ENCODE results near the gene CTAGE9.
"Not testable (repeated sequence)": the region's sequence is repeated elsewhere in the genome, so short reads cannot be mapped to it uniquely, and the experiment has no call there.

CTAGE9 gene, protein sequence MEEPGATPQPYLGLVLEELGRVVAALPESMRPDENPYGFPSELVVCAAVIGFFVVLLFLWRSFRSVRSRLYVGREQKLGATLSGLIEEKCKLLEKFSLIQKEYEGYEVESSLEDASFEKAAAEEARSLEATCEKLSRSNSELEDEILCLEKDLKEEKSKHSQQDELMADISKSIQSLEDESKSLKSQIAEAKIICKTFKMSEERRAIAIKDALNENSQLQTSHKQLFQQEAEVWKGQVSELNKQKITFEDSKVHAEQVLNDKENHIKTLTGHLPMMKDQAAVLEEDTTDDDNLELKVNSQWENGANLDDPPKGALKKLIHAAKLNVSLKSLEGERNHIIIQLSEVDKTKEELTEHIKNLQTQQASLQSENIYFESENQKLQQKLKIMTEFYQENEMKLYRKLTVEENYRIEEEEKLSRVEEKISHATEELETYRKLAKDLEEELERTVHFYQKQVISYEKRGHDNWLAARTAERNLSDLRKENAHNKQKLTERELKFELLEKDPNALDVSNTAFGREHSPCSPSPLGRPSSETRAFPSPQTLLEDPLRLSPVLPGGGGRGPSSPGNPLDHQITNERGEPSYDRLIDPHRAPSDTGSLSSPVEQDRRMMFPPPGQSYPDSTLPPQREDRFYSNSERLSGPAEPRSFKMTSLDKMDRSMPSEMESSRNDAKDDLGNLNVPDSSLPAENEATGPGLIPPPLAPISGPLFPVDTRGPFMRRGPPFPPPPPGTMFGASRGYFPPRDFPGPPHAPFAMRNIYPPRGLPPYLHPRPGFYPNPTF

DNA sequence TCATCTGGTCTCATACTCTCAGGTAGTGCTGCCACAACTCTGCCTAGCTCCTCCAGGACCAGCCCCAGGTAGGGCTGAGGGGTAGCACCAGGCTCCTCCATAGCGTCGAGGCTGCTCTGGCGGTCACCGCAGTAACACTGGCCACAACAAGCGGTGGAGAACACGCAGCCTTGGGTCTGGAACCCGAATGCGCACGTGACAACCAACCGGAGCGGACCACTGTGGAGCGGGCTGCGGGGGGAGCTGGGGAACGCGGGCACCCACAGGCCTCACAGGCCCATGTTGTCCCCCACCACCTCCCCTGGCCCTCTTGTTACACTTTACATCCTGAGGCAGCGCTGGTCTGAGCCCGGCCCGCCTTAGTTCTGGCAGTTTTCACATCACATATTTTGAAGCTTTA, at the start of gene CTAGE9:
CTAGE9 (minus strand) TSS at position 101 of the 400 bp plus-strand sequence; CDS start at position 101, 0 bp downstream.
- not testable (repeated sequence) for DNase-seq (ENCODE audit: low read depth)

DNA sequence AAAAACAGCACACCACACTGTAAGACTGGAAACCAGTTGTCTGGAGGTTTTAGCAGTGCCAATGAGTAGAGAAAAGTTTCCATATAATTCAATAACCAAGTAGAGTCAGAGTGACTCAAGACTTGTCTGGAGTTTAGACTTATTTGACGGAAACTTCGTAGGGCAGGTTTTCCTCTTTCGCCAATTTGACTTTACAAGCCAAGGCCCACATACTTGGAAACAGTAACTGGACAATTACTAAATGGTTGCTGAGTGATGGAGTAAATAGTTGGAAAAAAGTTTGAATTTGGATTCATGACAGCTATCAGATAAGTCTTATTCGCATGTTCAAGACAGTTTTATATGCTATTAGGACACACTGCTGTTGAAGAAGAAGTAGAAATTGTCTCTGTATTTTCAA, 48.1 kb upstream of the CTAGE9 start:
- peak; percentile 68 for DNase-seq (ENCODE audit: low read depth)

DNA sequence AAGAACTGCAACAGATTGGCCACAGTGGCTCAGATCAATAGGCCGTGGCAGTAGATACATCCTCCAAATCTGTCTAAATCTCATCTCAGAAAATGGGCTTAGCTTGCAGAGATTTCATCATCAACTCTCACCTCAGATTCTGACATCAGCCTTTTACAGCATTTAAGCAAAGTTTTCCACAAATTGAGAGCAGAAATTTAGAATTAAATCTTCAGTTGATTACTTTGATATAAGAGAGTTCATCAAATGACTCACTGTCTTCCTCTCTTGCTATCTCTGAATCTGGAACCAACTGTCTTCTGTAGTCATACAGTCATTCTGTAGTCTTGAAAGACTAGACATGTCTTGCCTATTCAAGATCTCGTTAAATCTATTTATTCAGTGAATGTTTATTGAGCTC, 45.2 kb upstream of the CTAGE9 start:
- no peak for DNase-seq (ENCODE audit: low read depth)

DNA sequence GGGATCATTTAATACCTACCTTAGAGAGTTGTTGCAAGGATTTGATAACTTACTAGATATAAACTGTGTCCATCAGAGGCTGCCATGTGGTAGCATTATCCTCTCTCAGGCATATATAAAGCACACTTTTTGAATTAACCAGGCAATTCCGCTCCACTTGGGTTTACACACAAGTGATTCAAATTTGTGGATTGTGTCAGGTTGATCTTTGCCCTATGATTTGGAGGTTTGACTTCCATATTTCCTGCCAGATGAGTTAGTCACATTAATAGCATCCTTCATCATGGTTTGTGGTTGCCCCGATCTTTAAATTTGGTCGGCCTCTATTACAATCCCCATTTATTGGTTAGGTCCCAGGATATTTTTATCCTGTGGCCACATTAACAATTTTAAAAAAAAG, 44.8 kb upstream of the CTAGE9 start:
- peak; percentile 93 for DNase-seq (ENCODE audit: low read depth)

DNA sequence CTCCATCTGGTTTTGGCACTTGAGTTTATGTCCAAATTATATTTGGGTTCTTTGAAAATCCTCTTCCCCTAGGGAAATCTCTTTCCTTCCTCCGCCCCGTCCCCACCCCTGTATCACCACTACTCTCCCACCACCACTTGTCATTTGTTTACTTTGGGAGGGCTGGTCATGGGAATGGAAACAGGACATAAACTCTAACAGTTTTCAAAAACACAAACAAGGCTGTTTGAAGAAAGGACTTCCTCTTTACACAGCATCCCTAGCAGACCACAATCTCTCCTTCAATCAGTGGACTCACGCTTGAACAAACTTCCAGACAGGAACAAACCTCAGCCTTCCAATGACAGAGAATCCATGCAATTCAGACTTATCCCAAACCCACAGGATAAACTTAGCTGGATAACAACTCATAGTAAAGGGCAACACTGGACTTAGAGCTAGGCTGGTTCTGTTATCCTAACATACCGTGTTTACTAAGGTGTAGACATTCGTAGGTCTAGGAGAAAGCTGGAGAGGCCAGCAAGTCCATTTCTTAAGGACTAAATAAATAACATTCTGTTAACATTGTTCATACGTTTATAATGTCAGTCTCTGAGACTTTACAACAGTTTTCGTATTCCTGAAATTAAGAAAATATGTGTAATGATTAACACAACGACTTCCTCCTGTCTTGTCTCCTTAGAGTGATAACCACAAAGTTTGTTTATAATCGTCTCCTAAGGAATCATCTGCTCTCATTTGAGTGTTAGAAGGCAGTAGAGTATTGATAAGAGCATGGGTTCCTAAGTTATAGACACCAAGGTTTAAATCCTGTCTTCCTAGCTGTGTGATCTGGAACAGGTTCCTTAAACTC, 44.1 kb upstream of the CTAGE9 start:
- no peak for DNase-seq (ENCODE audit: low read depth)

DNA sequence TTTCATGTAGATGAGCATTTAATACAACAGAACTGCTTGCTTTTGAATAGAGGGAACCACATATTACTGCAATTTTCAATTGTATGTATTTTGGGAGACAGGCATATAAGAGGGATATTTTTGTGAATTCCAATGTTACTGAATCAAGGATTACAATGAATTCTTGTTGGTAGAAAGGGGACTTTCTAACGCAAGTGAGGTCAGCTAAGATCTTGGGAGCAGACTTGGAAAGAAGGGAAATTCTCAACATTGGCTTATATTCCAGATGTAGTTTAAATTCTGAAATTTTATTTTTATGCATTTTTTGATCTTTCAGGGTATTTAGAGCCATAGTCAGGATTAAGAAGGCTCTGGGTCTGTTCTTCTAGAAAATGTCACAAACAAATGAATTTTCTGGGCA, 43.3 kb upstream of the CTAGE9 start:
- DNase-seq (ENCODE audit: low read depth) = peak; percentile 32

DNA sequence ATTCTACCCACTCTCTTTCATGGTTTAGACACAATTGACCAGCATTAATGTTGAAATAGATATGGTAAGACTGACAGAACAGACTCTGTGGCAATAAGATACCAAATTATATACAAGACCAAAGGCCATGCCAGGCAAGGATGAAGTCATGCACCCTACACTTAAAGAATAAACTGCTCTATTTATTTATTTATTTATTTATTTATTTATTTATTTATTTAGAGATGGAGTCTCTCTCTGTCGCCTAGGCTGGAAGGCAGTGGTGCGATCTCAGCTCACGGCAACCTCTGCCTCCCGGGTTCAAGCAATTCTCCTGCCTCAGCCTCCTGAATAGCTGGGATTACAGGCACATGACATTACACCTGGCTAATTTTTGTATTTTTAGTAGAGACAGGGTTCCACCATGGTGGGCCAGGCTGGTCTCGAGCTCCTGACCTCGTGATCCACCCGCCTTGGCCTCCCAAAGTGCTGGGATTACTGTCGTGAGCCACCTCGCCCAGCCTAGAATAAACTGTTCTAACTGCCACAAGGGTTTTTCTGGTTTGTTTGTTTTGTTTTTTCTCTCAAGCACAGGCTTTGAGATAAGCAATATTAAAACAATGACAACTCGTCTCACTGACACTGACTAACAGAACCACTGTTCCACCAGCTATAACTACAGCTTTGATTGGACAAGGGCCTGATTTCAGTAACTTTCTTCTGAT, 40.3 kb upstream of the CTAGE9 start:
- DNase-seq (ENCODE audit: low read depth) = not testable (repeated sequence)

DNA sequence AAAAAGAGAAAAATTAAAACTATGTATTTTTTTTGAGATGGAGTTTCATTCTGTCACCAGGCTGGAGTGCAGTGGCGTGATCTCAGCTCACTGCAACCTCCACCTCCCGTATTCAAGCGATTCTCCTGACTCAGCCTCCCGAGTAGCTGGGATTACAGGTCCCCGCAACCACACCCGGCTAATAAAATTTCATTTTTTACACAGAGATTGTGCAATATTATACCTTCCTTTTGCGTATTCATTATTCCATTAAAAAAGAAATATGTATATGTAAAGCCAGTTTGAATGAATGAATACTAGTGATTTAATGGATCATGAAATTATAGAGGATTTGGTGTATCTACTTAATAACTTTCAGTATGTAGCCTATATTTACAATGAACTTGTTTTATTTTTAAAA, 38.2 kb upstream of the CTAGE9 start:
- no peak for DNase-seq (ENCODE audit: low read depth)

DNA sequence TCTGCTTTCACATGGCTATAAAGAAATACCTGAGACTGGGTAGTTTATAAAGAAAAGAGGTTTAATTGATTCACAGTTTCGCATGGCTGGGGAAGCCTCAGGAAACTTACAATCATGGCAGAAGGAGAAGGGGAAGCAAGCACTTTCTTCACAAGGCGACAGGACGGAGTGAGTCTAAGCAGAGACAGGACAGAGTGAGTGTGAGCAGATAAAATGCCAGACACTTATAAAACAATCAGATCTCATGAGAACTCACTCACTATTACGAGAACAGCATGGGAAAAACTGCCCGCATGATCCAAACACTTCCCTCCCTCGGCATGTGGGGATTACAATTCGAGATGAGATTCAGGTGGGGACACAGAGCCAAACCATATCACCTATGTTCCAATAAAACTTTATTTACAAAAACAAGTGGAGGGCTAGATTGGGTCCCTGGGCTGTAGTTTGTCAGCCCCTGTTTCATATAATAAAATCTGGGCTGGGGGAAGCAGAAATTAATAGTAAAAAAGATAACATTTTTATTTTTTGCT, 37.1 kb upstream of the CTAGE9 start:
- no peak for DNase-seq (ENCODE audit: low read depth)

DNA sequence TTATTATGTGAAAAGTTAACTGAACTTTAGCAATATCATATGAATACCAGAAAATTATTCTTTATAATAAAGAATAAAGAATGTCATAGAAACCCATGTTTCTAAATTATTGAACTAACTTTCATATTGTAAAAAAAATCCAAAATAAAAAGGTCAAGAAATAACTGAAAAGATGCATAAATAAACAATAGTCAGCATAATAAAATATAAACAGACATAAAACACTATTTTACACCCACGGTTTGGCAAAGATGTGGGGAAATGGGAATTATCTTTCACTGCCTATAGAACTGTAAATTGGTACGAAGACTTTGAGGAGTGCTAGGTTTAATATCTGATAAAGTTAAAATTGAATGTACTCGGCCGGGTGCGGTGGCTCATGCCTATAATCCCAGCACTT, 34.7 kb upstream of the CTAGE9 start:
- no peak for DNase-seq (ENCODE audit: low read depth)

DNA sequence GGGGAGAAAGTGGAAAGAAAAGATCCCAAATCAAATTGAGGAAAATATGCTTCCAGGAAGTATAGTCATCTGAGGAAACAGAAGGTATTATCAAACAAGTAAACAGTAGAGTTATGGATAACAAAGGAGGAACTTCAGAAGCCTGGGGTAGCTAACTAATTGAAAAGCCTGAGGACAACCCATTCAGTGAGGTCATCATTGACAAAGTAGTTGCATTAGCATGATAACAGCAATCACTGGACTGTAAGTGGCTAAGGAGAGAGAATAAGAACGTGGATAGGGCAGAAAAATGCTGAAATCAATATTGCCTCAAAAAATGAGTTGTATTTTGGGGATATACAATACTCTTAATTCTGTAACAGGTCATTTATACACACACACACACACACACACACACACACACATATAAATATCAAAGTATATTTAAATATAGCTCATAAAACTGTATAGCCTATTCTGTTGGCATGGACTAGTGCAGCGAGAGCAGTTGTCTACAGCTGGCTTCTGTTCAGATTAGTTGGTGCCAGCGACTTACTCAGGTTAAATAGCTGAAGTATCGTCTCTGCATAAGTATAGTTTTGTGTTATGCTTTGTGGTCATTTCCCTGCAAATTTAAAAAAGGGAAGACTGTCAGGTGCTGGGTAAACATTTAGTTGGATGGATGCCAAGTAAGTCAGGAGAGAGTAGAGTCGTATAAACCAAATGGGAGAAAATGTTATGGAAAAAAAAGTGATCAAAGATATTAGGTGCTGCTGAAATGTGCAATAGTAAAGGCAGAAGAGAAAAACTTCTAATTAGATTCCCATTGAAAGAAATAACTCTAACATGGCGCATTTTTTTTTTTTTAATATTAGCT, 33.8 kb upstream of the CTAGE9 start:
- no peak for DNase-seq (ENCODE audit: low read depth)

DNA sequence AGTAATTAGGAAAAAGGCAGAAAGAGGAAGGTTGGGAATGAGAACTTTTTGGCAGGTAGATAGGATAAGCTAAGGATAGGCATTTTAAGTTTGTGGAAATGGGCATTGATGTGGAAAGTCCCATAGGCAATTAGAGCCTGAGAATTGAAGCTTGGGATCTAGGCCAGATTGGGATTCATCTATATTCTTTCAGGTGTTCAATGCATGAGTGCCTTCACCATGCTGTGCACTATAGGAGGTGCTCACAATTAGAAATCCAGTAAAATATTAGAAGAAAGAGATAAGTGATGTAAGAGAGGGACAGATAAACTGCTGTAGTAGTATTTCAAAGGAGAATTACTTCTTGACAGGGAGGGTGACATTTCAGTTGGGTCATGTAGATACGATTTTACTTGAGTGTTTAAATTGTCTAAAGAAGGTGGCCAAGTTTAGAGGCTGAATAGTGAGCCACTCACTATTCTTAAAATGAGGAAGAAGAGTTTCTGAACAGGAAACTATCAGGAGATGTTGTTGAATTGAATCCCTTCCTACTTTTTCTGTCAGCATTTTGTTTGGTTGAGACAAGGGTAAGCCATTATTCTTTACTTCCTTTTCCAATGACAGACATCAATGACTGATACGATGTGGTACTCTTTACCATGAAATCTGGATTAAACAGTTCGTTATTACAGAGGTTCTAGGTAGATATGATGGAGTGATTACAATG, 31.0 kb upstream of the CTAGE9 start:
- no peak for DNase-seq (ENCODE audit: low read depth)

DNA sequence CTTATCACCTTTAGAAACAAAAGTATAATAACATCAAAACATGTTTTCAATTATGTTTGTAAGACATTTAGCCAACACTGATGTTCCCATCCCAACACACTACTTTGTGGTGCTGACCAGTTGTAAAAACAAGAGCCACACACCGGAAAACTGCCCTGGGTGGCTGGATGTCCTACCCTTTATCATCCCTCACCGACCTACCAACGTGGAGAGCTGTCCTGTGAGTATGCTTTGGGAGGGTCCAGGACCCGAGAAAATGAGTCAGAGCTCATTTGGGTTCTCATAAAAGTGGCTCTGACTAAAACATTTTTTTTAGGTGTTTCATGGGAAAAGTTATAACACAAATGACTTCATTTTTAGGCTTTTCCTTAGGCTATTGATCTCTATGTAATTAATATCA, 29.3 kb upstream of the CTAGE9 start:
- peak; percentile 55 for DNase-seq (ENCODE audit: low read depth)

DNA sequence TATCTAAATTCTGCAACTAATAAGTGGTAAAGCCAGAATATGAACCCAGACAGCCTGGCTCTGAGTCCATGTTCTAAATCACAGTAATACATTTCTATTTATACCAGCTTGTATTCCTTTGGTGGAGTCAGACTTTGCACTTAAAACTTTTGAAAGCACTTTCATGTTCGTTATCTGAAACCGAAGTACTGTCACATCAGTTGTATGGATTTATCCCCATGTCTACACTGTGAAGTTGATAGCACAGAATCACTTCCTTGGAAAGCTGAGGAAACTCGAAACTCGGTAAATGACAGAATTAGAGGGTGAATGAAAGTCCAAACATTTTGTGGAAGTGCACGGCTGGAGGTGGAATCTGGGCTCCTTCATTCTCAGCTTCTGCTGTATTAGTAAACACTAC, 28.3 kb upstream of the CTAGE9 start:
- no peak for DNase-seq (ENCODE audit: low read depth)

DNA sequence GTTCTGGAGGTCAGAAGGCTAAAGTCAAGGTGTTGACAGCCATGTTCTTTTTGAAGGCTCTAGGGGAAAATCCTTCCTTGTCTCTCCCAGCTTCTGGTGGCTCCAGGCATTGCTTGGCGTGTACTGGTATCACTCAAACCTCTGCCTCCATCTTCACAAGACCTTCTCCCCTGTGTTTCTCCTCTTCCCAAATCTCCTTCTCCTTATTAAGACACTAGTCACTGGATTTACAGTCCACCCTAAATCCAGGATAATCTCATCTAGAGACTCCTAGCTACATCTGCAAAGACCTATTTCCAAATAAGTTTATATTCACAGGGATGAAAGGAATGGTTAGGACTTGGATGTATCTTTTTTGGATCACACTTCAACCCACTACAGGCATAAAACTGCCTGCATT, 26.0 kb upstream of the CTAGE9 start:
- DNase-seq (ENCODE audit: low read depth) = no peak

DNA sequence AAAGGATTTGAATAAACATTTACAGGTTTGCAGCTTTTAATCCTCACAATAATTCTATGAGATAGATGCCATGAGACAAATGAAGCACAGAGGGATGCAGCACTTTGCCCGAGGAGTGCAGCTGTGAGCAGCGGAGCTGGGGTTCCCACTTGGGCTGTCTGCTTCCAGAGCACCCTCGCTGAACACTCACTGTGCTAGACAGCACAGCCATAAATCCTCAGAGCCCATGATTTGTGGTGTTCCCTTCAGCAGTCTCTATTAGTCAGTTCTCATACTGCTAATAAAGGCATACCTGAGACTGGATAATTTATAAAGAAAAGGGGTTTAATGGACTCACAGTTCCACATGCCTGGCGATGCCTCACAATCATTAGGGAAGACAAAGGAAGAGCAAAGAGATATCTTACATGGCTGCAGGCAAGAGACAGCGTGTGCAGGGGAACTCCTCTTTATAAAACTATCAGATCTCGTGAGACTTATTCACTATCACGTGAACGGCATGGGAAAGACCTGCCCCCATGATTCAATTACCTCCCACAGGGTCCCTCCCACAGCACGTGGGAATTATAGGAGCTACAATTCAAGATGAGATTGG, 25.3 kb upstream of the CTAGE9 start:
- no peak for DNase-seq (ENCODE audit: low read depth)

DNA sequence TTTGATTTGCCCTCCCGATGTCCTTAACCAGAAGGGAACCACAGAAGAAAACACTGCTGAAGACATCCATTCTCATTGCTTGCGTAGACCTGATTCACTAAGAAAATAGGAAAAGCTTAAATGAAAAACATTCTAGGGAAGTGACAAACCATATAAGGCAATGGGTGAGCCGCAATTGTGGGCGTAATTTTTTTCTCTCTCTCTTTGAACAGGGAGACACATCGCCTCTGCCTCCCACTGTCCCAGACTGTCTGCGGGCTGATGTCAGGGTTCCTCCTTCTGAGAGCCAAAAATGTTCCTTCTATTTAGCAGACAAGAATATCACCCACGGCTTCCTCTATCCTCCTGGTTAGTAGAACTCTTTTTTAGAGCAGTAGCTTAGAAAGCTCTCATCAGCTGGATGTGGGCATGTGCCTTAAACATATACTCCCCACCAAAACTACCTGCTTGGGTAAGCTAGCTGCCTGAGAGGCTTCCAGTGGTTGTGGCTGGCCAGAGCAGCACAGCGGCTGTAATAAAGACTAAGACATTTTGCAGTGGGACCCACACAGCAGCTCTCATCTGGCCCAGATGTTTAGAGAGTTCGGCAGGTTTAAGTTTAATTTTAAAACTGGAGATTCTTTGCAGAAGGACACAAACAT, 22.7 kb upstream of the CTAGE9 start:
- peak; percentile 89 for DNase-seq (ENCODE audit: low read depth)

DNA sequence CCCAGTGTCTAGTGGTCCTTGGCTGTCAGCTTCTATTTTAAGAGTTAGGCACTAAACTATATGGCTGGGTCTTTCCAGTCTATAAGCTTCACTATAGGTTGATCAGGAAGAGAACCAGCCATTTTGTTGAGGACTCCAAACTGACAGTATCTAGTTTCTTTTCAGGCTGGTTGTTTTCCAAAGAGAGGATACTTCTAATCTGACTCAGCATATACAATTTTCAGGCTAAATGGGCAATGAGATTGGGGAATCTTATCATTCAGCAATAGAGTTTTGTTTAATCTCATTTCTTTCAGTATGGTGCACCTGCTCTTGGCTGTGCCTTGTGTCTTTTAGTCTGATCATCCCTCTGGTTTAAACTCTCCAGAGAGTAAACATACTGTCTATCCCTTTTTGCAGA, 20.4 kb upstream of the CTAGE9 start:
- no peak for DNase-seq (ENCODE audit: low read depth)

DNA sequence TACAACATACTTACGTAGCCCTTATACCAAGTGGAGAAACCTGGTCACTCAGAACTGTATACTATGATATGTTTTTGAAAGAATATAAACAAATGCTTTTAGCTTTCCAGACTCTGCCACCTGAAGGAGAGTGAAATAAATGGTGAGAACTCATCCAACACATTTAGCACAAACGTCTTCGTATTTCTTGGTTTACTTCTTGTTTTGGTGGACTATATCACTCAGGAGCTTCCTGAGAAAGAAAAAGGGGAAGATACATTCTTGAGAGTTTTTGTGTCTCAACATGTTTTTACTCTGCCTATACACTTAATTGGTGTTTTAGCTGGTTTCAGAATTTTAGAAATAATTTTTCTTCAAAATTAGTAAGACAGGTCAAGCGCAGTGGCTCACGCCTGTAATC, 19.4 kb upstream of the CTAGE9 start:
- no peak for DNase-seq (ENCODE audit: low read depth)
